ENCODE data around the gene BDKRB2.

BDKRB2 gene

GRCh38 chr14:96201965-96202364 lies 2.7 kb upstream of the BDKRB2 start:
- FAIRE-seq = no peak

GRCh38 chr14:96202441-96203094 lies 2.1 kb upstream of the BDKRB2 start:
- FAIRE-seq = no peak

- no peak for FAIRE-seq
Measured at GRCh38 chr14:96203116-96203515, 1.5 kb upstream of the BDKRB2 start.

- FAIRE-seq = no peak
Measured at GRCh38 chr14:96203635-96204034, 1.0 kb upstream of the BDKRB2 start.

- FAIRE-seq = no peak
Measured at GRCh38 chr14:96205059-96205977, 679 bp downstream of the BDKRB2 start.

GRCh38 chr14:96205978-96206360 lies 1.3 kb downstream of the BDKRB2 start:
- no peak for FAIRE-seq

- no peak for FAIRE-seq
Measured at GRCh38 chr14:96206461-96206860, 1.8 kb downstream of the BDKRB2 start.

GRCh38 chr14:96207686-96208085 lies 3.0 kb downstream of the BDKRB2 start:
- no peak for FAIRE-seq

GRCh38 chr14:96208739-96209138 lies 4.1 kb downstream of the BDKRB2 start:
- no peak for FAIRE-seq

- FAIRE-seq = no peak
Measured at GRCh38 chr14:96212140-96212539, 7.5 kb downstream of the BDKRB2 start.

GRCh38 chr14:96212896-96213295 lies 8.3 kb downstream of the BDKRB2 start:
- FAIRE-seq = no peak

GRCh38 chr14:96213871-96214465 lies 9.3 kb downstream of the BDKRB2 start:
- FAIRE-seq = no peak

GRCh38 chr14:96214793-96215192 lies 10.2 kb downstream of the BDKRB2 start:
- no peak for FAIRE-seq

- no peak for FAIRE-seq
Measured at GRCh38 chr14:96215452-96216244, 11.0 kb downstream of the BDKRB2 start.

- FAIRE-seq = no peak
Measured at GRCh38 chr14:96216627-96217026, 12.0 kb downstream of the BDKRB2 start.

GRCh38 chr14:96217376-96217913 lies 12.8 kb downstream of the BDKRB2 start:
- no peak for FAIRE-seq

- no peak for FAIRE-seq
Measured at GRCh38 chr14:96221109-96221650, 16.5 kb downstream of the BDKRB2 start.

- no peak for FAIRE-seq
Measured at GRCh38 chr14:96221841-96222240, 17.2 kb downstream of the BDKRB2 start.

GRCh38 chr14:96224480-96225096 lies 19.9 kb downstream of the BDKRB2 start:
- no peak for FAIRE-seq

GRCh38 chr14:96225213-96225612 lies 20.6 kb downstream of the BDKRB2 start:
- FAIRE-seq = no peak

GRCh38 chr14:96225745-96226151 lies 21.1 kb downstream of the BDKRB2 start:
- no peak for FAIRE-seq

- no peak for FAIRE-seq
Measured at GRCh38 chr14:96227428-96227827, 22.8 kb downstream of the BDKRB2 start.
